ENCODE results near the gene RCSD1.

Gene RCSD1

DNA sequence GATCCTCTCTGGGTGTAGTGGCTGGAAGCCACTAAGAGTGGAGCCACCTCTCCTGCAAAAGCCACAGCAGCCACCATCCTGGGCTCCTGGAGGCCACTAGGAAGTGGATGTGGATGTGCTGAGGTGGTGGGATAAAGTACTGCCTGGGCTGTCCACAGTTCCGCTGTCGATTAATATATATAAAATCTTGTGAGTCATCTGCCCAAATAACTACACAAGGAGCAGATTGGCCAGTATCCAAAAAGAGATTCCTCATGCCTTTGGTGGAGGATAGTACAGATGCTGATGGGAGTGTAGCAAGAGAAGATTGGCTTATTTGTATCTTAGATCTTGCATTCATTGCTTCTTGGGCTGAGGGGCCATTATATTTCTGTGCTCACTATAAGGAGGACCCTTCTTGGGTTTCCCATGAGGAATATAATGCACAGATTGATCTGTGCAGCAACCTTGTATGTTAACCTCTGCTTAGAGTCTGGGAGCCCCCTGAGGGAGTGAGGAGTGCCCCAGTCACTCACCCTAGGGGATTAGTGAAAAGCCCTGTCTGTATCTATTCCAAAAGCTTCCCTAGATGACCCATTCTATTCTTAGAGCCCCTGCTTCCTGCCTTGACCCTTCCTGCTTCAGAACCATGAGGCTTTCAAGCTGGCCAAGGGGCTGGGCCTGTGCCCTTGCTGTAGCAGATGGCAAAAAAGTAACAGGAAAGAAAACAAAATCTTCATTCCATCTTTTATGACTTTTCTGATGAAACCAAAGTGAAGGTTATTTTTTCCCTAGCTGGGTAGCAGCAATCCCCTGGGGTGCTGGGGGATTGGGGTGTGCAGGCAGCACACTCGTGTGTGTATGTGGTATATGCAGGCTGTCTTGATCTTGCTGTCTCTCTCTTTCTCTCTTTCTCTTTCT is 31.7 kb downstream of the RCSD1 start:
- no peak for DNase-seq (ENCODE audit: low spot score)
- in situ Hi-C loops (cut with MboI; ENCODE audit: low pct_unique_long_range_greater_than_20kb, low sequenced_read_pairs, unreplicated experiment): no loop called here
- TF ChIP-seq, protein P1, sequence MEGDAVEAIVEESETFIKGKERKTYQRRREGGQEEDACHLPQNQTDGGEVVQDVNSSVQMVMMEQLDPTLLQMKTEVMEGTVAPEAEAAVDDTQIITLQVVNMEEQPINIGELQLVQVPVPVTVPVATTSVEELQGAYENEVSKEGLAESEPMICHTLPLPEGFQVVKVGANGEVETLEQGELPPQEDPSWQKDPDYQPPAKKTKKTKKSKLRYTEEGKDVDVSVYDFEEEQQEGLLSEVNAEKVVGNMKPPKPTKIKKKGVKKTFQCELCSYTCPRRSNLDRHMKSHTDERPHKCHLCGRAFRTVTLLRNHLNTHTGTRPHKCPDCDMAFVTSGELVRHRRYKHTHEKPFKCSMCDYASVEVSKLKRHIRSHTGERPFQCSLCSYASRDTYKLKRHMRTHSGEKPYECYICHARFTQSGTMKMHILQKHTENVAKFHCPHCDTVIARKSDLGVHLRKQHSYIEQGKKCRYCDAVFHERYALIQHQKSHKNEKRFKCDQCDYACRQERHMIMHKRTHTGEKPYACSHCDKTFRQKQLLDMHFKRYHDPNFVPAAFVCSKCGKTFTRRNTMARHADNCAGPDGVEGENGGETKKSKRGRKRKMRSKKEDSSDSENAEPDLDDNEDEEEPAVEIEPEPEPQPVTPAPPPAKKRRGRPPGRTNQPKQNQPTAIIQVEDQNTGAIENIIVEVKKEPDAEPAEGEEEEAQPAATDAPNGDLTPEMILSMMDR (IDR thresholded peaks at IDR 0.05; ENCODE audit: extremely low read depth, insufficient read depth, missing control alignments): no peak

DNA sequence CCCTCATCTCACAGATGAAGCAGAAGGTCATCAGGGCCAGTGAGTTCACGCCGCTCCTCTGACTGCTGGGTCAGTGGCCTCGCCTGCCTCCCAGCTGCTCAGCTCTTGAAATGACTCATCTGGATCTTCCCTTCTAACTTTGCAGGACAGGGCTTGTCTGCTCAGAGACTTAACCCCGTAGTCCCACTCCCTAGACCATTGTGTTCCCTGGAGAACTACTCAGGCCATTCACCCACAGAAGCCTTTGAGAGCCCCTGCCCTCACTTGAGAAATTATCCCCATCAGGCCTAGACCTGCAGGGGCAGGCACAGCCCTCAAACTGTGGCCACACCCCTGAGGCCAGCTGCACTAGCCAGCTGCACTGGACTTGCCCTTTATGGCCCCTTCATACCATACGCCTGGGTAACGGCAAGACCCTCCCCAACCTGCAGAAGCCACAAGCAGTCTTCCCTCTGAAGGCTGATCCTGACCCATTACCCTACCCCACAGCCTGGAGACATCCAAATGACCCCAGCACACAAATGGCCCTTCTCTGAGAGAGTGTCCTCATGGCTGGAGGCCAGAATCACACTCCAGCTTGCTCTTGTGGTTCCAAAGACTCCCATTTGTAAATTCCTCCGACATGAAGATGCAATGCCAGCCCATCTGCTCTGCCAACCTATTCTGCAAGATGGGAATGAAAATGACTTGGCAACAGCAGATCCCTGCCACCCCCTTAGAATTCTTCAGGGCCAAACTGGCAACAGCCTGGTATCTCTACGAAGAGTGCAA is 33.2 kb downstream of the RCSD1 start:
- DNase-seq (ENCODE audit: low spot score): no peak
- TF ChIP-seq, protein P1 (IDR thresholded peaks at IDR 0.05; ENCODE audit: extremely low read depth, insufficient read depth, missing control alignments): no peak

DNA sequence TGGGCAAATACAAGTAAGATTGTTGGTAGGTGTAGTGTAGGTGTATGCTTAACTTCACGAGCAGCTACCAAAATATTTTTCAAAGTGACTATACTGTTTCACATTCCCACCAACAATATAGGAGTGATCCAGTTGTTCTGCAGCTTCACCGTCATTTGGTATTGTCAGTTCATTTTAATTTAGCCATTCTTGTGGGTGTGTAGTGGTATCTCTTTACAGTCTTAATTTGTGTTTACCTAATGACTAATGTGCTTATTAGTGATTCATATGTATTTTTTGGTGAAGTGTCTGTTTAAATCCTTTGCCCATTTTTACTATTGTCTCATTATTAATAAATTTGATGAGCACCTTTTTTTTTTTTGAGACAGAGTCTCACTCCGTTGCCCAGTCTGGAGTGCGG is 35.4 kb downstream of the RCSD1 start:
- no peak for DNase-seq (ENCODE audit: low spot score)
- TF ChIP-seq, protein P1 (IDR thresholded peaks at IDR 0.05; ENCODE audit: extremely low read depth, insufficient read depth, missing control alignments): no peak
- in situ Hi-C loops (cut with MboI; ENCODE audit: low pct_unique_long_range_greater_than_20kb, low sequenced_read_pairs, unreplicated experiment): no loop called here

More for the DNA sequence above, 33.2 kb downstream of the RCSD1 start:
- in situ Hi-C loops (cut with MboI; ENCODE audit: low pct_unique_long_range_greater_than_20kb, low sequenced_read_pairs, unreplicated experiment): no loop called here

DNA sequence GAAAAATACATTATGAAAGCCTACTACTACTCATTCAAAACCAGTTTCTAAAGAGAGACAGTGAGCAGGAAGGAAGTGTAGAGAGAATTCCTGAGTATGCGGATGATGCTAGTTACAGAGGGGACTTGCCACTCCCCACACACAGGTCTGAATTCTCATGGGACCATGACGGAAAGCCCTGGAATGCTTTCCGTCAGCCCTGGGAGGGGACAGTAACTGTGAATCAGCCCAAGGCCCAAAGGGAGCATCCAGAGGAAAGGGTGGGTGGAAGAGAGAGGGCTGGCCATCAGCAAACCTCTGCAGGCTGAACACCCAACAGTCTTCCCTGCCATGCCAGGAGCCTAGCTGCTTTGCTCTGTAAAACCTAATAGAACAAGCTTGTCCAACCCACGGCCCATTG is 36.4 kb downstream of the RCSD1 start:
- in situ Hi-C loops (cut with MboI; ENCODE audit: low pct_unique_long_range_greater_than_20kb, low sequenced_read_pairs, unreplicated experiment): no loop called here
- TF ChIP-seq, protein P1 (IDR thresholded peaks at IDR 0.05; ENCODE audit: extremely low read depth, insufficient read depth, missing control alignments): no peak
- DNase-seq (ENCODE audit: low spot score): no peak

DNA sequence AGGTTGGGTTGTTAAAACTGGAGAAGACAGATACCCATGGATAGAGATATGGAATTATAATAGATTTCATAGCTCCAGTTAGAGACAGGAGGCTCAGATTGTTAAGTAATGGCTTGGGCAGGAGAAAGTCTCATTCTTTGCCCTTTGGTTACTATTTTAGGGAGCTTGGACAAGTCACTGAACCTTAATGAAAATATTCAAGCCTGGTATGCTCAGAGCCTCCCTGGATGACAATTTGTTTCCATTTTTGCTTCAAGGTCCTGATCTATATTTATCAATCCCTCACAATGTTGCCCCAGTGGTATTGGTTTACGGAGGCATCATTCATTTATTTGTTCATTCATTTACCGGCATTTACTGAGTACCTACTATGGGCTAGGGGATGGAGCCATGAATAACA is 37.5 kb downstream of the RCSD1 start:
- no peak for DNase-seq (ENCODE audit: low spot score)
- TF ChIP-seq, protein P1 (IDR thresholded peaks at IDR 0.05; ENCODE audit: extremely low read depth, insufficient read depth, missing control alignments): no peak
- in situ Hi-C loops (cut with MboI; ENCODE audit: low pct_unique_long_range_greater_than_20kb, low sequenced_read_pairs, unreplicated experiment): no loop called here

DNA sequence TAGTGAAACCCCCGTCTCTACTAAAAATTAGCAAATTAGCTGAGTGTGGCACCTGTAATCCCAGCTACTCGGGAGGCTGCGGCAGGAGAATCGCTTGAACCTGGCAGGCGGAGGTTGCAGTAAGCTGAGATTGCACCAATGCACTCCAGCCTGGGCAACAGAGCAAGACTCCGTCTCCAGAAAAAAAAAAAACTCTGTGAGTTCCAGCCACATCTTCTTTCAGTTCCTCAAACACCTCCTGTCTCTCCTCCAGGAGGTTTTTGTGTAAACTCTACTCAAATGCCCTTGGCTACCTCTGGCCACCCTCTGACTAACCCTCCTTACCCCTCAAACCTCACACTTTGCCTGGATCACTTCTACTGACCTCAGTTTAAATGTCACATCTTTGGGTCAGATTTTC is 38.1 kb downstream of the RCSD1 start:
- TF ChIP-seq, protein P1 (IDR thresholded peaks at IDR 0.05; ENCODE audit: extremely low read depth, insufficient read depth, missing control alignments): no peak
- in situ Hi-C loops (cut with MboI; ENCODE audit: low pct_unique_long_range_greater_than_20kb, low sequenced_read_pairs, unreplicated experiment): no loop called here

More for the DNA sequence above, 38.1 kb downstream of the RCSD1 start:
- no peak for DNase-seq (ENCODE audit: low spot score)

Data from GM13977 (cell line).